GM18867 (cell line): ENCODE results near the gene OGFR.

Experiments
- ATAC-seq: cut with Tn5 transposase; IDR thresholded peaks from one replicate; pipeline ENCODE4 v1.9.1; 2021; ENCODE audit warnings: mild to moderate bottlenecking, moderate library complexity; ENCODE audit not compliant: unreplicated experiment

The OGFR gene

GRCh38 chr20:62769346-62770071, 35.1 kb upstream of the OGFR start:
- ATAC-seq: no peak

GRCh38 chr20:62770111-62770910, 34.3 kb upstream of the OGFR start:
- no peak for ATAC-seq

- no peak for ATAC-seq
These were observed 33.7 kb upstream of the OGFR start for GRCh38 chr20:62770916-62771315.

- no peak for ATAC-seq
These were observed 33.1 kb upstream of the OGFR start for GRCh38 chr20:62771396-62772102.

GRCh38 chr20:62772103-62772611, 32.5 kb upstream of the OGFR start:
- ATAC-seq: no peak

GRCh38 chr20:62772619-62772989, 32.0 kb upstream of the OGFR start:
- ATAC-seq: no peak

GRCh38 chr20:62772990-62773844, 31.4 kb upstream of the OGFR start:
- ATAC-seq: no peak

GRCh38 chr20:62773845-62774714, 30.6 kb upstream of the OGFR start:
- no peak for ATAC-seq

- no peak for ATAC-seq
These were observed 29.9 kb upstream of the OGFR start for GRCh38 chr20:62774762-62775161.

GRCh38 chr20:62775206-62775605, 29.4 kb upstream of the OGFR start:
- no peak for ATAC-seq

GRCh38 chr20:62776035-62776691, 28.5 kb upstream of the OGFR start:
- ATAC-seq: no peak

- no peak for ATAC-seq
These were observed 27.7 kb upstream of the OGFR start for GRCh38 chr20:62776692-62777527.

GRCh38 chr20:62777528-62777830, 27.2 kb upstream of the OGFR start:
- no peak for ATAC-seq

- ATAC-seq: no peak
These were observed 26.6 kb upstream of the OGFR start for GRCh38 chr20:62778058-62778457.

- ATAC-seq: no peak
These were observed 25.8 kb upstream of the OGFR start for GRCh38 chr20:62778601-62779416.

- ATAC-seq: no peak
These were observed 25.3 kb upstream of the OGFR start for GRCh38 chr20:62779417-62779685.

GRCh38 chr20:62780204-62780603, 24.4 kb upstream of the OGFR start:
- no peak for ATAC-seq

GRCh38 chr20:62780696-62781095, 23.9 kb upstream of the OGFR start:
- no peak for ATAC-seq
